GM21529 (cell line): ENCODE measurements around the gene STK26.
A peak's percentile ranks its signal among the peaks of the same experiment; 100 is the strongest.
"Not testable (repeated sequence)": the region's sequence is repeated elsewhere in the genome, so short reads cannot be mapped to it uniquely, and the experiment has no call there.

Source experiments
- ATAC-seq: cut with Tn5 transposase; IDR thresholded peaks from one replicate; pipeline ENCODE4 v1.9.1; 2021; ENCODE audit not compliant: unreplicated experiment

STK26 gene

DNA sequence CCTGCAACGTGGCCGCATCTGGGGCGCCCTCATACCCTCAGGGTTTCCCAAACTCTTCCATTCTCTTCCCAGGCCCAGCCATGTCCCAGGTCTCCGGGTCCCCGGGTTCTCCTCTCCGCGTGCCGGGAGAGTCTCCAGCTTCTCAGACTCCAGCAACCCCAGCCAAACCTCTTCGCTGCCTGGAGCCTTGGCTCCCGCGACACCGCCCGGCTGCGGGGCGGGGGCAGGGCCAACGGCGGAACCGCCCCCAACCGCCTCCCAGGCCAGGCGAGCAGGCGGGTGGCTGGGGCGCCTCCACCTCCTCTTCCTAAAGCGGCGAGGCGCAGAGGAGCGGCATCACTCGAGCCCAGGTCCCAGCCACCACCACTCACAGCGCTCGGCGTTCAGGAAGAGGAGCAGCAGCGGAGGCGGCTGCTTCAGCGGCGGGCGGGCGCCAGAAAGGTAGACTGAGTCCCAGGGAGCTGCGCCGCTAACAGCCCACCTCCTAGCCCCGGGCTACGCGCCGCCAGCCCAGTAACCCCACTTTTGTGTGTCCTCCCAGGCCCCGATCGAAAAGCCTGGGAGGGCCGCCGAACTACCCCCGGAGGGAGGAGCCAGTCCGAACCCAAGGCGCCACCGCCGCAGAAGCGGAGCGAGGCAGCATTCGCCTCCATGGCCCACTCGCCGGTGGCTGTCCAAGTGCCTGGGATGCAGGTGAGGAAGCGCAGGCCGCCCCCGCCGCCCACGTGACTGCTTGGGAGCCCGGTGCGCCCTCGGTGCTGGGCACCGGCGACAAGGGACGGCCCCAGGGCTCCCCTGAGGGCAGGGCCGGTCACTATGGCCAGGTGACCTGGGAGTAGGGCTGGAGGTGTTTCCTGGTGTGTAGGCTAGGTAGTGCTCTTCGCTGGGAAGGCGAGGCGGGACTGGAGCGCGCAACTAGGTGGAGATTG is at the start of gene STK26:
STK26 (plus strand) TSS at position 336 of the 929 bp plus-strand sequence; CDS start at position 652, 316 bp downstream.
- peak; percentile 74 for ATAC-seq

DNA sequence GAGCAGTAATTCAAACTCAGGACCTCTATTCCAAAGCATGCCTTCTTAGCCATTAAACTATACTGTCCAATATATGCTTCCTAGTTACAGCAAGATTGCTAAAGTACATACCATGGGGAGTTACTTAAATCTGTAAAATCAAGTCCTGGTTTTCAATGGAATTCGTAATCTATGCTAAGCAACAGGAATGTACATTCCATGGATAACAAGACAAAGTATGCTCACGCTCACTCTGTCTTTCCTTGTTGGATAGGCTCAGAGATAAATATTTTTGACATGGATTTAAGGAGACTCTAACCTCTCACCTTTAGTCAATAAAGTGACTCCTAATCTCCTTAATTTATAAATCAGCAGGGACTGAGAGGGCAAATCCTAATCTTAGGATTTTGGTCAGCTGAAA is 47.3 kb upstream of the STK26 start:
- ATAC-seq: no peak

DNA sequence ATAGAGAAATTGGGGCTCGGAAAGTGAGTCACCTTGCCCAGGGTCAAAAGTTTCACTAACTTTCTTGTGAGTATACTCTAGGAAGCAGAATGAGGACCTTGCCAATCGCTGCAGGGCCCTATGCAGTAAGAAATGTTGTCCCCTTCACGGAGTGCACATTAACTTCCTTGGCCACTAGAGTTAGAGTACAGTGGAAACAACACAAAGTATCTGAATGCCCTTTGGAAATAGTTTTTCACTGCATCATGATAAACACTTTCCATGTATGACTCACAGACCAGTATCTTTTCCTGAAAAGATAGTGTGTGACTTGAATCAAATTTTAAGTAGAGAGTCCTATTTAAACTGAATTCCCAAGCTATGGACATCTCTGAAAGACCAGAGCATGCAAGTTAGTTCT is 45.5 kb upstream of the STK26 start:
- ATAC-seq: no peak

DNA sequence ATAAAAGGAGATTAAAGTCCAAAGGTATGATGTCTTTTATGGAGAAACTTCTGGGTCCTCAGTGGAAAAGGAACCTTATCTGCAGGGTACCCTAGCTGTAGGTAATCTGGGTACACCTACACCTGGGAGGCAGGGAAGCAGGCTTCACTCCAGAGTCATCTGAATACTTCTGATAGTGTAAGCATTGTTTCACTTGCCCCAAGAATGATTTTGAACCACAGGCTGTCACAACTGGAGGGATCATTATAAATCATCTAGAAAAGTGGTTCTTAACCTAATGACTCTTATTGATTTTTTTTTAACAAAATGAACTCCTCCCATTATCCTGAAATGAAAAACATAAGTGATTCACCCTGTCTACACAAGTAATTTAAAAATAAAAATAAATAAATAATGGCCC is 44.0 kb upstream of the STK26 start:
- ATAC-seq: no peak

DNA sequence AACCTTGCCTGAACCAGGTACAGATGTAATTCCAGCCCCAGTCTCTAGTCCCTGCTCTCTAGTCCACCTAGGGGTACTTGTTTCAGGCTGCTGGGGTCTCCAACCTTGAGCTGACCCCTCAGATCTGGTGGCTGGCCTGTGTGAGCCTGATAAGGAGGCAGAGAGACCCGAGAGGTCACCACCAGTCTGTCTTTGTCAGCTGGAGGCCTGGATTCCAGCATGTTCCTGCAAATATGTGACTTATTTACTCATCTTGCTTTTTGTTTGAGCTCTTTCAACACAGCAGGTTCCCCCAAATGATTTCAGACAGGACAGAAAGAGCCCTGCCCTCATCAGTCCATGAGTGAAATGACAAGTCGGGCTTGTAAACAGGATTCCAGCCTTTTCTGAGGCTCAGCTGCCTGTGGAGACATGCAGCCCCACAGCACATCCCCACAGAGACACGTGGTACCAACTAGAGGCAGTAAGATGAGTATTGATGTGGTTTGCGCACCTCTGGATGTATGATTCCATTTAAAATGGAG is 37.5 kb upstream of the STK26 start:
- no peak for ATAC-seq

DNA sequence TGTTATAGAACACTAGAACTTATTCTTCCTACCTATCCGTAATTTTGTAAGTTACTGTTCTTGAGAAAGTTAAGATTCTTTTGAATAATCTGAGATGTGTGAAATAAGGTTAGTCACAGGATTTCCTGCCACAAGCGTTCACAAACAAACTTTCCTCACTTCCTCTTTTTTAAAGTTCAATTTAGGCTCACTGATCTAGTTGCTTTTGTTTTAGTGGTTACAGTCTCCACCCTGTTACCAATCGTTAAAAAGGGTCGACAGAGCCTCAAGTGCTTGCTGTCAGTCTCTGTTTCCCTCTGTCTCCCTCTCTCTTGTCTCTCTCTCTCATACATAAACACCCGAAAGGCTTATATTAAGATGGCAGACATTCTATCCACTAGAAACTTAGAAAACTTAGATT is 35.9 kb upstream of the STK26 start:
- peak; percentile 97 for ATAC-seq

DNA sequence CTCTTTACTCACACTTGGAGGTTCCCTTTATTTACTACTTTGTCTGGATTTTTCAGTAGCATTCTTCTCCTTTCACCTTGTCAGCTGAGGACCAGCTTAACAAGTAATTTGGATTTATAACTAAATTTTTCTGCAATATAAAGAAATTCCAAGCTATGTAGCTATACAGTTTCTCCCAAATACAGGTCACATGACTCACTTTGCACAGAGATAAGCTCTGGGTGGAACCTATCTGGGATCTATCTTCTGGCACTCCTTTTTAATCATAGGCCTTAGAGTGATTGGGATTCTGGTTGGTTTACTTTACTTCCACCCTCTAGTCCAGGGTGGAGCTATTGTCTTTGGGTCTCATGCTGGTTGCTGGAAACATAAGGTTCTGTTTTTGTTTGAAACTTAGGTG is 34.9 kb upstream of the STK26 start:
- no peak for ATAC-seq

DNA sequence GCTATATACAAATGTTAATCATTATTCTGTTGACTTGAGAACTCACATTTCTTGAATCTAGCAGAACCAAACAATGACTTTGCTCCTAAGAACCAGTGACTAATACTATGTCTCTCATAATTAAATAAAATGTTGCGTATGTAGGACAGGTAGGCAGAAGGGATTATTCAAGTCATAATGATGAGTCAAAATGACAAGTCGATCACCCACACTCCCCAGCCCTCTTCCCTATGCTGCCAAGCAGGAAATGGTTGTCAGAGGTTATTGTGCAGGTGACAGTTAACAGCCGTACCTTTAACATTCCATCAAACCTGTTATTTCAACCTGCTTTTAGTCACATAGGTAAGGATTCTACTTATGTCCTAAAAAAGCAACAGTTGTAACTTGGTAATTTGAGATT is 22.0 kb upstream of the STK26 start:
- ATAC-seq: no peak

DNA sequence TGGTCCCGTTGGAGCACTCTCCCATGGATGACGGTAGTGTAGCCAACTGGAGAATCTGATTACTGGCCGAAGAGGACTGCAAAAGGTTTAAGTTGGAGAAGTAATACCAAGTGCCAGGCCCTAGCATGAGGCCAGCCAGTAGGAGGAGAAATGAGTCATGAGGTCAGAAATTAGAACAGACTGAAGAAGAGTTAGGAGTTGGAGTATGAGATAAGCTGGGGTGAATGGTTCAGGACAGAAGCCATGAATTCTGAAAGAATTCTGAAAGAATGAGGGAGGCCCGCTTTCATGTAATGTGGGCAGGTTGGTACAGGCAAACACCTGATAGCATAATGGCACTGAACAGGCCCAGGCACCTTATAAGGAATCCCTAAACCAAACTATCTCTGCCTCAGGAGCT is 18.4 kb upstream of the STK26 start:
- no peak for ATAC-seq

DNA sequence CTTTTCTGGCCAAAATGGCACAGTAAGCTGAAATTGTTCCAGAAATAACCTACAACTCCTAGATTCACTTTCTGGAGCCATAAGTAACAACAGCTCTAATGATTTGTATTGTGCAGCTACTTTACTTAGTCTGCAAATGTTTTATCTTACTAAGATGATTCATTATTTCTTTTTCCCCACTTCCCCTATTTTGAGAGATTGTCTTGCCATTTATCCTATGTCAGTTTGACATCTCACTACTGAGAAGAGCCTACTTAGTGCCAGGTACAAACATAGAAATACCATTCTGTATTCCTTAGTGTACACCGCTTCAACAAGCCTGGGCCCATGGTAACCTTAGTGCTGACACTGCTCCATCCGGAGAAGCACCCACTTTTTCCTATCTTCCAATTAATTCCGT is 13.8 kb upstream of the STK26 start:
- no peak for ATAC-seq

DNA sequence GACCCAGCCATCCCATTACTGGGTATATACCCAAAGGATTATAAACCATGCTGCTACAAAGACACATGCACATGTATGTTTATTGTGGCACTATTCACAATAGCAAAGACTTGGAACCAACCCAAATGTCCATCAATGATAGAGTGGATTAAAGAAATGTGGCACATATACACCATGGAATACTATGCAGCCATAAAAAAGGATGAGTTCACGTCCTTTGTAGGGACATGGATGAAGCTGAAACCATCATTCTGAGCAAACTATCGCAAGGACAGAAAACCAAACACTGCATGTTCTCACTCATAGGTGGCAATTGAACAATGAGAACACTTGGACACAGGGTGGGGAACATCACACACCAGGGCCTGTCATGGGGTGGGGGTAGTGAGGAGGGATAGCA is 12.9 kb upstream of the STK26 start:
- not testable (repeated sequence) for ATAC-seq

DNA sequence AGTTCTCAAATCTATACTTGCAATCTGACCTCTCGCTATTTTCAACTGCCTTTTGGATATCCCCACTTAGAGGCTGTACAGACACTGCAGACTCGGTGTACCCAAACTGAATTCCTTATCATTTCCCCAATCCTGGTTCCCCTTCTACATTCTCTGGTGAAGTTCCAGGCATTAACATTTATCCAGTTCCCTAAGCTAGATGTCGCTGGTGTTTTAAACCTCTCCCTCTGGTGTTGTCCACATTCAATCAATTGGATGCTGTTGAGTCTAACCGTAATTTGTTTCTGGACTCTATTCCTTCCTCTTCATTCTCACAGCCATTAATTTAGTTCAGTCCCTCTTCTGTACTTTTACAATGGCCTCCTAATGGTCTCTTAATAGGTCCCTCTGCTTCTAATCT is 7.2 kb upstream of the STK26 start:
- no peak for ATAC-seq

DNA sequence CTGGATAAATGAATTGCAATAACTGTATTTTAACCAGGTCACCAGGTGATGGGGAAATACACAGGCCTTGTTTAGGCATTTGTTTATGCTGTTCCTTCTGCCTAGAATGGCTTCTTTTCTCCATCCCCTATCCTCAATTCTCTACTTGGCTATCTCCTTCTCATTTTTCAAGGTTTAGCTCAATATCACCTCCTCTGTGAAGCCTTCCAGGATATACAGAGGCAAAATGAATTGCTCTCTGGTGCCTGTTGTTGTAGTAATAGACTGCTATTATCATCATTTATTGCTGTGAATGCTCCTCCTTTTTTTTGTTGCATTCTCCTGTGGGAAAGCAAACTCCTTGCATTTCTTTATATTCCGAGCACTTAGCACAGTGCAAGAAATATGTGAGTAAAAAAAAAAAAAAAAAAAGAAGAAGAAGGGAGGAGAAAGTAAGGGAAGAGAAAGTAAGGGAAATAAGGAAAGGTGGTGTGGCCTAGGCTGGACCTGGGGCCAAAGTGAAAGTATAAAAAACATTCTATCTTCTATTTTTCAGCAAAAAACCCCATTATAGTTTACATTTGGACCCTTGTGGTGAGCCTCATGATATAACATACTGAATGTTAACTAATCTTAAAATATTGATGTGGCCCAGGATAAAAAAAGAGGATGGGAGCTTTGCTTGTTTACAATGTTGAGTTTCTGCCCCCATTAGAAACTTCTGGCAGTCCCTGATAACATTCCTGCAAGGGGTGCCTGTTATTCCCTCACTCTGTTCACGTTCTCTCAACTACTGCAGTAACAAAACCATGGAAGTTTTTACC is 6.3 kb upstream of the STK26 start:
- no peak for ATAC-seq

DNA sequence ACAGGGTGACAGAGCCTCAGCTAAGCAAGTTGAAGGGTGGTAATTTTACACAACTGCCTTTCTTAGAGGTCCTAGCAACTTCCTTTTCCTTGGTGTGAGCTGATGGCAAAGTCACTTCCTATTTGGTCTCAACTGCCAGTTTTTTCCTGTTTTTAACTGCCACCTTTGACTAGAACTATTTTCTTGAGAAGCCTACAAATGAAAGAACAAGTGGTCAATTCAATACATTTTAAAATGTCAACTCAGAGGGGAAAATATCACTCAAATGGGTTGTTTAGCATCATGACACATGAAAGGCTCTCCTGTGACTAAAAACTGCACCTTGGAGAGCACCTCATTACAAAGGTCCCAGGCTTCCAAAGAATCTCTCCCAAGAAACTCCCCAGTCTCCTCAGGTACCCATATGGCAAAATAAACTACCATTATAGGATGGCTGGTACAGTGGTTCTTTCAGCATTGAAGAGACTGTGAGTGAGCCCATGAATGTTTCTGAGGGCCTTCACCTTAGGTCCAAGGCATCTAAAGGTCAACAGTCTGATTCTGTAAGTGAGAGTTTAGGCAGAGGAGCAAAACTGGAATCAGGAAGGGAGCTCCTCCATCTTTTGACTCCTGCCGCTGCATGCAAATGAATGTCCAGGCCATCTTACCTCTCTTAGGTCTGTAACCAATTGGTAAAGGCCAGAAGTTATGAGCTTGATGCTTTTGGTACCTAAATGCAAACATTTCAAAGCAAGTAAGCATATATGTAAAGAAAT is 5.5 kb upstream of the STK26 start:
- no peak for ATAC-seq

DNA sequence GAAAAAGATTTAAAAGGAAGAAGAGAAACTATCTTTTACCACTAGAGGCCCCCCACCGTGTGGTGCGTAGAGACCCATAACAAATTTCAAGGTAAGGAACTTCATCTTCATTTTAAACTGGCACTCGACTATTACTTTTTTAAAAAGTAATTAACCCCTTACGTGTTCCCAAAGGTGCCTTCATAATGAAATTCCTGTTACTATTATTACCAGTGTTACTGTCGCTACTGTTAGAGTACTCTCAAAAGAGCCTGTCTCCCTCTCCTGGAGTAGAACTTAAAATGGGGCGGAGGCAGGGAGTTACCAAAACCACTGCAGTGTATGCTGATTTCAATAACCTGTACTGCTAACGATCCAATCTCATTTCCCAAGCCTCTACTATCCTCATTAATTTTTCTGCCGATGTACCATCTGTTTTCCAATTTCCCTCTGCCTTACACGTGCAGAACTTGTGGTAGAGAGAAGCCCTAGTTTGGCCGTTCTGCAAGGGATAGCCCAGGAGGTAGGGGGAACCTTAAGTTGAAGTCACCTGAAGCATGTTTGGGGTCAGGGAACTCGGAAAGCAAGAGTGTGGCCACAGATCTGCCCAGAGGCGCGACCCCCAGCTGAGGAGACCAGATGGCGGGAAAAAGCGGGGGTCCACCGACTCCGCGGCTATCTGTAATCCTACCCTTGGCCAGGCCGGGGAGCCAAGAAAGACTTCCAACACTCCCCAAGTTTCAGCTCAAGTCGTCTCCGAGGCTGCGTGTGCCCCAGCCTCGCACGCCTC is 720 bp upstream of the STK26 start:
- ATAC-seq: peak; percentile 23

DNA sequence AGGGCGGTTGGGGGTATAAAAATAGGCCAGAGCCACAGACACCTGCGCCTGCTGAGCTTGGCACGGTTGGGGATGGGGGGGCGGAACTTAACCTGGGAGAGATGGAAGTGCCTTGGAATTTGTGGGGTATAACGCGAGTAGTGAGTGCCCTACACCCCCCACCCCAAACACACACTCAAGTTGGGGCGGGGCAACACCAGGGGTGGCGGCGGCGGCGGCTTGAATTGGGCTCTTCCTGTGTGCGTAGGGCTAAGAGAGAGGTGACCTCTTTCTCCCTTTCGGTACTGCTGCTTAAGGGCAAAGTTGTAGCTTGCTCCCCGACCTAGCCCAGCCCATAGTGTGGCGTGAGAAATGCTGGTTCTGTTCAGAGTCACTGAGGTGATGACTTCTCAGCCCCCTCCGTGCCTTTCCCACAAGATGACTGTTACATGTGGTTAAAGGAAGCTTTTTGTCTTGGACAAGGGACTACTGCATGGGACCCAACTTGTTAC is 839 bp downstream of the STK26 start:
- peak; percentile 51 for ATAC-seq

DNA sequence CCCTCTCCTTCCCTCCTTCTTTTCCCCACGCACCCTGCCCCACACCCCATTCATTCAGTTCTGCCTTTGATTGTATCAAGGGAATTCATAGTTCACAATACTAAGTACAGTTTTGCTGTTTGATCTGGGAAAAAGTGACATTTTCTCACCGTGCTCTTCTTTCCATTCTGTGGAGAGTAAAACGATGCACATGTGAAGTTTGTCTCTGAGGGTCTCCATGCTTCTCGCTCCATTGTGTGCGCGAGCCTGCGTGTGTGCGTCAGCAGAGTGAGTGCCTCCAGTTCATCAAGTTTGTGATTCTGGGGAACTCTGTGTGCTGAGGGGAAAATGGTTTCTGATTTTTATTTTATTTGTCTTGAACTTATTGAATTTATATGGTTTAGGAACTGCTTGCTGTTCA is 1.9 kb downstream of the STK26 start:
- ATAC-seq: no peak

DNA sequence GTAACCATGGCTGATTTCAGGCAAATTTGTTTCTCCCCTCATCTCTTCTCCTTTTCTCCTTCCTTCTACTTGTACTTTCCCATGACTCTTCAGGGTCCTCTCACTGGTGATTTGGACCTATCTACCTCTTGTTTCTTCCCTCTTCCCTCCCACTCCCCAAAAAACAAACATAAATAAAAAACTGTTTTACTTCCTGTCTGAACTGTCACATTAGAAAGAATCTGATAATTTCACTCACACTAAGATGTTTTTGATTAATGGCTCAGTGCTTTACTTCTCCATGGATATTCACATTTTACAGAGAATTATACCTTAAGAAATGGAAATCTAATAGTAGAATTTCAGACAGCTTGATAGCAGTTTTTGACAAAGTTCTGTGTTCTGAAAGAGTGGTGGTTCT is 7.2 kb downstream of the STK26 start:
- no peak for ATAC-seq

DNA sequence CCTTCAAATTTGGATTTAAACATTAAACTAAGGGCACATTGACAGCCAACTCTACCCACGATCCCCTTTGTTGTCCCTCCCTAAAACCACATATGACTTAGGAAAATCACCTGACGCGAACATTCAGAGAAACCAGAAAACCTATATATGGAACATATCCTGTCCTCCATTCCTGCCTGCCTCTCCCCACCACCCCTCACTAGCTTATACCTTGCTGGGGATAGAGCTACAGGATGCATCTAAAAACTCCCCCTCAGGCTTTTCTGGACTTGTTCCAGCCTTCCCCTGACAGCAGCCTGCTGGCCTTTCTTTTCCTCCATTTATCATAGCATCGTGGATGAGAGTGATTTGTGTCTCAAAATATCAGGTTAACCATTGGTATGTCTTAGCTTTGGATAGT is 8.8 kb downstream of the STK26 start:
- no peak for ATAC-seq

DNA sequence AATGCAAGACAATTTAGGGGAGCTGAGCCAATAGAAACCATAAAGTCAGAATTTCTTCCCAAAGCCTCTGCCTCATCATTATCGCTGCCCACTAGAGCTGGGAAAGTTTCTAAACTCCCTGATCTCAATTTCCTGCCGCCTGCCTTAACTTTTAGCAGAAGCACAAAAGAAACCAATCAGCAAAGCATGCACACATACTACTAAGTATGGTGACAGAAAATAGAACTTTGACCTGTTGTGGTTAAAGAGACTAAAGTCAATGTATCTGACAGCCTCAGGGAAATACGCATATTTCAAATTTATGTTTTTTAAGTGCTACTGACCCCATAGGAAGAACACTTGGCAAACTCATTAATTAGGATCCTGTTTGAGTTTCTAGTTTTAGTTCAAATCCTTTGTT is 10.1 kb downstream of the STK26 start:
- ATAC-seq: peak; percentile 55
